Testis (tissue), 2 donors: ENCODE measurements around the gene DNAJC15.

Experiments used
- POLR2A ChIP-seq: fragments of 450-650 bp; IDR thresholded peaks from one replicate; pipeline ENCODE4 v1.6.1; 2017; ENCODE audit warnings: antibody characterized with exemption, mild to moderate bottlenecking, moderate library complexity
- TF ChIP-seq, protein P1 (sequence below), 3 experiments: fragments of 450-650 bp in 2 of 3; fragments of 200-600 bp in 1 of 3; sonication (generic) in 1 of 3; IDR thresholded peaks; one replicate each; pipeline ENCODE4 v1.5.1; 2016 to 2019; ENCODE audit warnings: antibody characterized with exemption in 3 of 3, mild to moderate bottlenecking in 2 of 3, moderate library complexity in 1 of 3

DNA sequence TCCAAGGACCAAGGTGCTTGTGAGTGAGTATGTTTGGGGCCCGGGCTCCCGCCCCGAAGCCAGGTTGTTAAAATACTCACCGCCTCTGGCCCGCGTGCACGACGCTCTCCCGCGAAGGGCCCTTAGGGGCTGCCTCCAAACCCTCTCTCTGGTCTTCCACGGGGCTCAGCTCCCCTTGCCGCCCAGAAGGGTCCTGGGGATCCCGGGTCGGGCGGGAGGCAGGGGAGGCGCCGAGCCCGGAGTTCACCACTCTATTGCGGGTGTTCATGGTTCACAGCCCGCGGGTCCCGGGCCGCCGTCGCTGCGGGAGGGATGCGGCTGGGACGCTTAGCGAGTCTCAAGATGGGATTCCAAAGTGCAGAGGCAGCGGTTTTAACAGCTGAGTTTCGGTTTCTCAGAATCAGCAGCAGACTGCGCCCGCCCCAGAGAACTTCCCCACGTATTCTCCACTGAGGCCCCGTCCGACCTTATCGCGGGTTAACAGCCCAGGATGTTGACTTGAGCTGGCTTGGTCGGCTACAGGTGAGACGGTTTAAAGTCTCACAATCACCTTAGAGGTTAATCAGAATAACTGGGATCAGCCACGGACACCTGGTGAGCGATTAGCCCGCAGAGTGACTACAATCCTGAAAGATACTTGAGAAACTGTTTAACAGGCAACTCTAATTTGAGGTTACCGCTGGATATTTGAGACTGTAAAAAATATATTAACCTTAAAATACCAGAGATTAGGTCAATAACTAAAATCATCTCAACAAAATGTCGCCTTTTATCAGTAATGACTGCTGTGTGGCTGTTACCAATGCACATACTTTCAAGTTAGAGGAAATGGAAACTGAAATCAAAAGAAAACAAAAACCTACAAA lies 31.3 kb upstream of the DNAJC15 start, which contains the start of gene EPSTI1:
- TF ChIP-seq, protein P1, sequence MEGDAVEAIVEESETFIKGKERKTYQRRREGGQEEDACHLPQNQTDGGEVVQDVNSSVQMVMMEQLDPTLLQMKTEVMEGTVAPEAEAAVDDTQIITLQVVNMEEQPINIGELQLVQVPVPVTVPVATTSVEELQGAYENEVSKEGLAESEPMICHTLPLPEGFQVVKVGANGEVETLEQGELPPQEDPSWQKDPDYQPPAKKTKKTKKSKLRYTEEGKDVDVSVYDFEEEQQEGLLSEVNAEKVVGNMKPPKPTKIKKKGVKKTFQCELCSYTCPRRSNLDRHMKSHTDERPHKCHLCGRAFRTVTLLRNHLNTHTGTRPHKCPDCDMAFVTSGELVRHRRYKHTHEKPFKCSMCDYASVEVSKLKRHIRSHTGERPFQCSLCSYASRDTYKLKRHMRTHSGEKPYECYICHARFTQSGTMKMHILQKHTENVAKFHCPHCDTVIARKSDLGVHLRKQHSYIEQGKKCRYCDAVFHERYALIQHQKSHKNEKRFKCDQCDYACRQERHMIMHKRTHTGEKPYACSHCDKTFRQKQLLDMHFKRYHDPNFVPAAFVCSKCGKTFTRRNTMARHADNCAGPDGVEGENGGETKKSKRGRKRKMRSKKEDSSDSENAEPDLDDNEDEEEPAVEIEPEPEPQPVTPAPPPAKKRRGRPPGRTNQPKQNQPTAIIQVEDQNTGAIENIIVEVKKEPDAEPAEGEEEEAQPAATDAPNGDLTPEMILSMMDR (IDR thresholded peaks at IDR 0.05): no peak
- no peak for TF ChIP-seq POLR2A
